Loucy (cell line): ENCODE results near the gene ISX.

ENCODE experiments used
- H2AFZ ChIP-seq: fragments of 200-600 bp; sonication (generic); 2 replicates; pipeline ENCODE4 v1.6.0; 2016; ENCODE audit warnings: antibody characterized with exemption, mild to moderate bottlenecking, low read length, moderate library complexity
- H3F3A ChIP-seq: fragments of 200-600 bp; 2 replicates; pipeline ENCODE4 v1.6.0; 2016; ENCODE audit warnings: antibody characterized with exemption, low read depth, mild to moderate bottlenecking
- H3K27me3 ChIP-seq: fragments of 200-600 bp; sonication (generic); 2 replicates; pipeline ENCODE4 v1.6.1; 2014; ENCODE audit warnings: low read length, mild to moderate bottlenecking; ENCODE audit not compliant: insufficient read depth, poor library complexity, severe bottlenecking
- H3K36me3 ChIP-seq: fragments of 200-600 bp; sonication (generic); 2 replicates; pipeline ENCODE4 v1.6.1; 2016; ENCODE audit warnings: low read length; ENCODE audit not compliant: insufficient read depth
- H3K4me1 ChIP-seq: fragments of 200-600 bp; sonication (generic); 2 replicates; pipeline ENCODE4 v1.5.1; 2014; ENCODE audit warnings: low read length, mild to moderate bottlenecking; ENCODE audit not compliant: insufficient read depth, poor library complexity, severe bottlenecking
- H3K4me2 ChIP-seq: fragments of 200-600 bp; sonication (generic); 2 replicates; pipeline ENCODE4 v1.6.0; 2014; ENCODE audit warnings: antibody characterized with exemption, low read length, low read depth, mild to moderate bottlenecking; ENCODE audit not compliant: poor library complexity, severe bottlenecking
- H3K4me3 ChIP-seq: fragments of 200-600 bp; sonication (generic); 2 replicates; pipeline ENCODE4 v1.5.1; 2014; ENCODE audit warnings: low read length, mild to moderate bottlenecking, mixed read lengths; ENCODE audit not compliant: poor library complexity, severe bottlenecking
- H3K79me2 ChIP-seq: fragments of 200-600 bp; sonication (generic); 2 replicates; pipeline ENCODE4 v1.6.1; 2014; ENCODE audit warnings: low read length; ENCODE audit not compliant: insufficient read depth
- H3K9ac ChIP-seq: fragments of 200-600 bp; sonication (generic); 2 replicates; pipeline ENCODE4 v1.6.0; 2014; ENCODE audit warnings: mild to moderate bottlenecking, low read depth, low read length, moderate library complexity; ENCODE audit not compliant: poor library complexity, severe bottlenecking
- H3K9me2 ChIP-seq: fragments of 200-600 bp; sonication (generic); replicated peaks from 2 replicates; pipeline ENCODE4 v1.6.1; 2016; ENCODE audit warnings: low read depth, low read length, mixed read lengths
- H3K9me3 ChIP-seq: fragments of 200-600 bp; sonication (generic); 2 replicates; pipeline ENCODE4 v1.6.1; 2014; ENCODE audit warnings: mild to moderate bottlenecking, antibody characterized with exemption, low read length, low read depth; ENCODE audit not compliant: insufficient read depth
- H4K20me1 ChIP-seq: fragments of 200-600 bp; sonication (generic); 2 replicates; pipeline ENCODE4 v1.6.0; 2014; ENCODE audit warnings: antibody characterized with exemption, low read length, mild to moderate bottlenecking; ENCODE audit not compliant: insufficient read depth, poor library complexity, severe bottlenecking
- CTCF ChIP-seq: fragments of 200-600 bp; sonication (generic); conservative IDR thresholded peaks from 2 replicates; pipeline ENCODE4 v1.5.1; 2014; ENCODE audit warnings: mild to moderate bottlenecking, antibody characterized with exemption, low read length
- EZH2phosphoT487 ChIP-seq: fragments of 200-600 bp; IDR thresholded peaks from 2 replicates; pipeline ENCODE4 v1.6.1; 2018; ENCODE audit warnings: antibody characterized with exemption, mild to moderate bottlenecking, moderate library complexity, borderline replicate concordance

The ISX gene

GRCh38 chr22:35069541-35069940, 3.6 kb downstream of the ISX start:
- H3K36me3 ChIP-seq, result no peaks in the 10 kb centered on the region
- no peaks in the 10 kb centered on the region for H3F3A ChIP-seq
- no peak overlapping the region for H3K4me2 ChIP-seq
- TF ChIP-seq EZH2phosphoT487 (no peak), CTCF (no peak)
- H4K20me1 ChIP-seq, result no peaks in the 10 kb centered on the region
- no peaks in the 10 kb centered on the region for H3K27me3 ChIP-seq
- no peaks in the 10 kb centered on the region for H3K4me1 ChIP-seq
- peaks cover 4% of the 10 kb centered on the region; the same call in 1 of the 2 replicates for H3K9me3 ChIP-seq
- no peak overlapping the region for H3K9ac ChIP-seq
- no peaks in the 10 kb centered on the region for H3K79me2 ChIP-seq
- H3K9me2 ChIP-seq, result no peaks in the 10 kb centered on the region
- H3K4me3 ChIP-seq, result no peak overlapping the region
- H2AFZ ChIP-seq, result no peak overlapping the region

- no peak for TF ChIP-seq EZH2phosphoT487
- Histone ChIP-seq H3F3A (no peaks in the 10 kb centered on the region), H3K4me1 (no peaks in the 10 kb centered on the region), H3K4me2 (no peak overlapping the region), H3K9me2 (no peaks in the 10 kb centered on the region), H3K4me3 (no peak overlapping the region), H3K79me2 (no peaks in the 10 kb centered on the region), H3K27me3 (no peaks in the 10 kb centered on the region), H4K20me1 (no peaks in the 10 kb centered on the region), H3K9me3 (peaks cover 4% of the 10 kb centered on the region; the same call in 1 of the 2 replicates), H3K9ac (no peak overlapping the region), H2AFZ (no peak overlapping the region), H3K36me3 (no peaks in the 10 kb centered on the region)
Measured at GRCh38 chr22:35070451-35071093, 4.6 kb downstream of the ISX start.

- H3K4me2 ChIP-seq, result no peak overlapping the region
- H3K9me3 ChIP-seq, result peaks cover 4% of the 10 kb centered on the region; the same call in 1 of the 2 replicates
- H3K4me1 ChIP-seq, result no peaks in the 10 kb centered on the region
- H3K36me3 ChIP-seq, result no peaks in the 10 kb centered on the region
- H3F3A ChIP-seq, result no peaks in the 10 kb centered on the region
- H2AFZ ChIP-seq, result no peak overlapping the region
- no peaks in the 10 kb centered on the region for H3K27me3 ChIP-seq
- TF ChIP-seq CTCF, result no peak
- TF ChIP-seq EZH2phosphoT487, result no peak
- no peaks in the 10 kb centered on the region for H3K79me2 ChIP-seq
- H4K20me1 ChIP-seq, result no peaks in the 10 kb centered on the region
- no peak overlapping the region for H3K4me3 ChIP-seq
- H3K9me2 ChIP-seq, result no peaks in the 10 kb centered on the region
- H3K9ac ChIP-seq, result no peak overlapping the region
Measured at GRCh38 chr22:35071784-35072183, 5.8 kb downstream of the ISX start.

- Histone ChIP-seq H3K4me2 (no peak overlapping the region), H3F3A (no peaks in the 10 kb centered on the region), H3K4me3 (no peak overlapping the region), H3K9me3 (peaks cover 4% of the 10 kb centered on the region; the same call in 1 of the 2 replicates), H3K9ac (no peak overlapping the region), H3K4me1 (no peaks in the 10 kb centered on the region), H3K79me2 (no peaks in the 10 kb centered on the region), H2AFZ (no peak overlapping the region), H3K9me2 (no peaks in the 10 kb centered on the region), H4K20me1 (no peaks in the 10 kb centered on the region), H3K36me3 (no peaks in the 10 kb centered on the region), H3K27me3 (no peaks in the 10 kb centered on the region)
- TF ChIP-seq CTCF (no peak), EZH2phosphoT487 (no peak)
Measured at GRCh38 chr22:35072925-35073324, 7.0 kb downstream of the ISX start.
